Ecto neural progenitor cell (in vitro differentiated cells): ENCODE results near the gene PTCH1.
A peak's percentile ranks its signal among the peaks of the same experiment; 100 is the strongest.

Source experiments
- DNase-seq: peaks from one replicate; pipeline ENCODE4 v3.0.0-alpha.2; 2018; ENCODE audit warnings: low spot score

Gene PTCH1

GRCh38 chr9:95462249-95463147 lies 54.3 kb downstream of the PTCH1 start:
- DNase-seq, result peak; percentile 81

GRCh38 chr9:95461448-95462248 lies 55.1 kb downstream of the PTCH1 start:
- DNase-seq, result no peak

GRCh38 chr9:95460518-95461164 lies 56.1 kb downstream of the PTCH1 start:
- DNase-seq, result no peak

- DNase-seq, result no peak
Measured at GRCh38 chr9:95459851-95460517, 56.8 kb downstream of the PTCH1 start.

- DNase-seq, result no peak
Measured at GRCh38 chr9:95459178-95459577, 57.6 kb downstream of the PTCH1 start.

- DNase-seq, result no peak
Measured at GRCh38 chr9:95458666-95459065, 58.1 kb downstream of the PTCH1 start.

GRCh38 chr9:95457769-95458168 lies 59.0 kb downstream of the PTCH1 start:
- DNase-seq, result no peak

GRCh38 chr9:95455714-95456113 lies 61.1 kb downstream of the PTCH1 start:
- no peak for DNase-seq

GRCh38 chr9:95452176-95452575 lies 64.6 kb downstream of the PTCH1 start:
- no peak for DNase-seq

- no peak for DNase-seq
Measured at GRCh38 chr9:95451065-95451426, 65.7 kb downstream of the PTCH1 start.

- DNase-seq, result no peak
Measured at GRCh38 chr9:95450171-95451064, 66.4 kb downstream of the PTCH1 start.

GRCh38 chr9:95449016-95449415 lies 67.8 kb downstream of the PTCH1 start:
- DNase-seq, result no peak

- DNase-seq, result peak; percentile 75
Measured at GRCh38 chr9:95447660-95448420, 68.9 kb downstream of the PTCH1 start.

GRCh38 chr9:95446984-95447383 lies 69.8 kb downstream of the PTCH1 start:
- DNase-seq, result no peak

- DNase-seq, result no peak
Measured at GRCh38 chr9:95446259-95446658, 70.5 kb downstream of the PTCH1 start.

GRCh38 chr9:95444160-95444559 lies 72.6 kb downstream of the PTCH1 start:
- DNase-seq, result no peak

- DNase-seq, result no peak
Measured at GRCh38 chr9:95443301-95443700, 73.5 kb downstream of the PTCH1 start.

GRCh38 chr9:95441081-95441480 lies 75.7 kb downstream of the PTCH1 start:
- no peak for DNase-seq

GRCh38 chr9:95440447-95440846 lies 76.3 kb downstream of the PTCH1 start:
- DNase-seq, result no peak
